Lower lobe of right lung (tissue), 2 donors: ENCODE data around the gene SAG. TPM values are rescaled to one million over a fixed set of nuclear protein-coding genes. Genes with fewer than 3 reads are reported as not detected.

Experiments
- ATAC-seq, 2 donors: fragments of 200-7000 bp; cut with Tn5 transposase; one replicate each; pipeline ENCODE4 v1.9.1; 2020 to 2022; ENCODE audit warnings: mild to moderate bottlenecking in 2 of 2, moderate library complexity in 2 of 2
- DNase-seq: peaks from one replicate; pipeline ENCODE4 v3.0.0-alpha.2; 2020
- H3K27ac ChIP-seq: fragments of 200-600 bp; one replicate; pipeline ENCODE4 v1.8.0; 2022
- H3K27me3 ChIP-seq: fragments of 200-600 bp; one replicate; pipeline ENCODE4 v1.8.0; 2022; ENCODE audit warnings: low read depth
- H3K36me3 ChIP-seq: fragments of 200-600 bp; one replicate; pipeline ENCODE4 v1.8.0; 2022; ENCODE audit warnings: mild to moderate bottlenecking
- H3K4me1 ChIP-seq: fragments of 200-600 bp; one replicate; pipeline ENCODE4 v1.8.0; 2022
- H3K4me3 ChIP-seq: fragments of 200-600 bp; one replicate; pipeline ENCODE4 v1.8.0; 2022; ENCODE audit warnings: mild to moderate bottlenecking
- H3K9me3 ChIP-seq: fragments of 200-600 bp; one replicate; pipeline ENCODE4 v1.8.0; 2022
- CTCF ChIP-seq: fragments of 200-600 bp; IDR thresholded peaks from one replicate; pipeline ENCODE4 v1.8.0; 2022; ENCODE audit warnings: antibody characterized with exemption, mild to moderate bottlenecking
- intact Hi-C: fragments of 100-400 bp; cut with DNase I; formaldehyde crosslinking; loops from one replicate; pipeline ENCODE4 v1.11.0; 2022
- total RNA-seq: library from RNA; stranded (reverse); fragmentation: NEBNext Ultra II Directional; extraction: Animal tissue kit (Norgen Biotek cat#: 25700); gene quantifications from one replicate; pipeline ENCODE4 v1.2.1, GENCODE V29; 2021
- donor health status: DM: no; HTN: yes; CAD: no; lungs with severe emphysema.

The SAG gene
- total RNA-seq, 1 donor from 2014 or later = not detected

GRCh38 chr2:233262562-233262961 lies 45.1 kb upstream of the SAG start:
- DNase-seq = no peak
- ATAC-seq = no peak
- no peaks in the 10 kb centered on the region for H3K27me3 ChIP-seq
- H3K27ac ChIP-seq = no peak overlapping the region
- no peak for TF ChIP-seq CTCF
- no peak overlapping the region for H3K4me3 ChIP-seq
- H3K4me1 ChIP-seq = no peaks in the 10 kb centered on the region
- H3K36me3 ChIP-seq = peaks cover 100% of the 10 kb centered on the region
- H3K9me3 ChIP-seq = no peaks in the 10 kb centered on the region
- intact Hi-C loops = no loop called here

GRCh38 chr2:233263045-233263570 lies 44.5 kb upstream of the SAG start:
- no peaks in the 10 kb centered on the region for H3K27me3 ChIP-seq
- no peak for TF ChIP-seq CTCF
- H3K4me1 ChIP-seq = no peaks in the 10 kb centered on the region
- peaks cover 100% of the 10 kb centered on the region for H3K36me3 ChIP-seq
- H3K9me3 ChIP-seq = no peaks in the 10 kb centered on the region
- intact Hi-C loops = no loop called here
- DNase-seq = no peak
- no peak overlapping the region for H3K27ac ChIP-seq
- no peak overlapping the region for H3K4me3 ChIP-seq
- ATAC-seq = no peak

- no peak for ATAC-seq
- DNase-seq = no peak
- intact Hi-C loops = no loop called here
- no peaks in the 10 kb centered on the region for H3K9me3 ChIP-seq
- peaks cover 100% of the 10 kb centered on the region for H3K36me3 ChIP-seq
- H3K27ac ChIP-seq = no peak overlapping the region
- no peaks in the 10 kb centered on the region for H3K4me1 ChIP-seq
- H3K27me3 ChIP-seq = no peaks in the 10 kb centered on the region
- TF ChIP-seq CTCF = no peak
- no peak overlapping the region for H3K4me3 ChIP-seq
Measured at GRCh38 chr2:233264667-233265066, 42.9 kb upstream of the SAG start.

- Histone ChIP-seq H3K9me3 (no peaks in the 10 kb centered on the region), H3K27ac (no peak overlapping the region), H3K4me3 (no peak overlapping the region), H3K4me1 (no peaks in the 10 kb centered on the region), H3K36me3 (peaks cover 100% of the 10 kb centered on the region), H3K27me3 (no peaks in the 10 kb centered on the region)
- intact Hi-C loops = no loop called here
- DNase-seq (no peak), ATAC-seq (no peak)
- no peak for TF ChIP-seq CTCF
Measured at GRCh38 chr2:233265899-233266431, 41.7 kb upstream of the SAG start.

GRCh38 chr2:233266481-233266880 lies 41.1 kb upstream of the SAG start:
- H3K36me3 ChIP-seq = peaks cover 100% of the 10 kb centered on the region
- no peak overlapping the region for H3K4me3 ChIP-seq
- H3K27me3 ChIP-seq = no peaks in the 10 kb centered on the region
- no peaks in the 10 kb centered on the region for H3K4me1 ChIP-seq
- intact Hi-C loops = no loop called here
- ATAC-seq (no peak), DNase-seq (no peak)
- TF ChIP-seq CTCF = no peak
- H3K27ac ChIP-seq = no peak overlapping the region
- no peaks in the 10 kb centered on the region for H3K9me3 ChIP-seq
